Measurements from ENCODE around the gene RGL1.
A peak's percentile ranks its signal among the peaks of the same experiment; 100 is the strongest.

The RGL1 gene

DNA sequence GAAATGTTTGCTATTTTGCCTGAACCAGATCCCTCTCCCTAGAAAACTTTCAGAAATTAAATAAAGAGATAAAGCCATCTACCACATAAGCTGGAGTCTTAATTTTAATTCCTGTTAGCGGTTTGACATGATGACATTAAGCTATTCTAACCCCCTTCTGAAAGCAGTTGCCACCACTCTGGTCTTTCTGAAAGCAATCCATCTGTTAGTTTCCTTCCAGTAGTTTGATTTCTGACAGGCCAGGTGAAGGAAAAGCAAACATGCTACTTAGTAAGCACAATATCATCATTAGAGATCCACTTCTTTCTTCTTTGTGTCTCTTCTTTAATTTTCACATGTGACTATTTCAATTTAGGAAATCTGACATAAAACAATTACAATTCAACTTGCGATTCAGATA is 39.9 kb downstream of the RGL1 start:
- Histone ChIP-seq H3K27me3 (replicated peaks; ENCODE audit: insufficient read depth, low read length) (no peaks in the 10 kb centered on the region), H3K9ac (ENCODE audit: low read length) (peak overlapping the region; percentile 56), H3K79me2 (ENCODE audit: low read length) (peaks cover 20% of the 10 kb centered on the region), H3K4me2 (ENCODE audit: low read depth, low read length) (peak overlapping the region; percentile 59), H3F3A (ENCODE audit: insufficient read depth, low read length) (peaks cover 45% of the 10 kb centered on the region), H2AFZ (ENCODE audit: low read length) (no peak overlapping the region), H3K4me3 (ENCODE audit: low read length) (peak overlapping the region; percentile 29), H3K9me3 (replicated peaks; ENCODE audit: insufficient read depth, low read length) (no peaks in the 10 kb centered on the region), H4K20me1 (ENCODE audit: insufficient read depth, low read length) (no peaks in the 10 kb centered on the region), H3K27ac (ENCODE audit: low read length) (peak overlapping the region; percentile 92), H3K9me2 (replicated peaks; ENCODE audit: insufficient read depth, low read length) (no peaks in the 10 kb centered on the region), H3K4me1 (ENCODE audit: low read length) (peaks cover 44% of the 10 kb centered on the region), H3K36me3 (replicated peaks; ENCODE audit: insufficient read depth, low read length) (no peaks in the 10 kb centered on the region)
- peak; percentile 87 for DNase-seq
- TF ChIP-seq, protein P1, sequence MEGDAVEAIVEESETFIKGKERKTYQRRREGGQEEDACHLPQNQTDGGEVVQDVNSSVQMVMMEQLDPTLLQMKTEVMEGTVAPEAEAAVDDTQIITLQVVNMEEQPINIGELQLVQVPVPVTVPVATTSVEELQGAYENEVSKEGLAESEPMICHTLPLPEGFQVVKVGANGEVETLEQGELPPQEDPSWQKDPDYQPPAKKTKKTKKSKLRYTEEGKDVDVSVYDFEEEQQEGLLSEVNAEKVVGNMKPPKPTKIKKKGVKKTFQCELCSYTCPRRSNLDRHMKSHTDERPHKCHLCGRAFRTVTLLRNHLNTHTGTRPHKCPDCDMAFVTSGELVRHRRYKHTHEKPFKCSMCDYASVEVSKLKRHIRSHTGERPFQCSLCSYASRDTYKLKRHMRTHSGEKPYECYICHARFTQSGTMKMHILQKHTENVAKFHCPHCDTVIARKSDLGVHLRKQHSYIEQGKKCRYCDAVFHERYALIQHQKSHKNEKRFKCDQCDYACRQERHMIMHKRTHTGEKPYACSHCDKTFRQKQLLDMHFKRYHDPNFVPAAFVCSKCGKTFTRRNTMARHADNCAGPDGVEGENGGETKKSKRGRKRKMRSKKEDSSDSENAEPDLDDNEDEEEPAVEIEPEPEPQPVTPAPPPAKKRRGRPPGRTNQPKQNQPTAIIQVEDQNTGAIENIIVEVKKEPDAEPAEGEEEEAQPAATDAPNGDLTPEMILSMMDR (IDR thresholded peaks at IDR 0.05; ENCODE audit: low read length), result no peak
- TF ChIP-seq EZH2phosphoT487 (IDR thresholded peaks at IDR 0.05; ENCODE audit: low read length) (no peak), EZH2 (optimal IDR thresholded peaks at IDR 0.05; ENCODE audit: low read depth, low read length) (no peak)

GRCh38 chr1:183845681-183846080 is 40.8 kb downstream of the RGL1 start:
- Histone ChIP-seq H4K20me1 (ENCODE audit: insufficient read depth, low read length) (no peaks in the 10 kb centered on the region), H3K4me3 (ENCODE audit: low read length) (peak overlapping the region; percentile 29), H3F3A (ENCODE audit: insufficient read depth, low read length) (peaks cover 45% of the 10 kb centered on the region), H3K4me2 (ENCODE audit: low read depth, low read length) (peak overlapping the region; percentile 59), H3K9ac (ENCODE audit: low read length) (peak overlapping the region; percentile 56), H2AFZ (ENCODE audit: low read length) (no peak overlapping the region; the same call in 1 of the 2 replicates), H3K36me3 (replicated peaks; ENCODE audit: insufficient read depth, low read length) (no peaks in the 10 kb centered on the region), H3K79me2 (ENCODE audit: low read length) (peaks cover 13% of the 10 kb centered on the region), H3K9me3 (replicated peaks; ENCODE audit: insufficient read depth, low read length) (no peaks in the 10 kb centered on the region), H3K27me3 (replicated peaks; ENCODE audit: insufficient read depth, low read length) (no peaks in the 10 kb centered on the region), H3K4me1 (ENCODE audit: low read length) (peaks cover 44% of the 10 kb centered on the region), H3K27ac (ENCODE audit: low read length) (peak overlapping the region; percentile 92), H3K9me2 (replicated peaks; ENCODE audit: insufficient read depth, low read length) (no peaks in the 10 kb centered on the region)
- TF ChIP-seq EZH2phosphoT487 (IDR thresholded peaks at IDR 0.05; ENCODE audit: low read length), result no peak
- no peak for TF ChIP-seq EZH2 (optimal IDR thresholded peaks at IDR 0.05; ENCODE audit: low read depth, low read length)
- TF ChIP-seq, protein P1 (IDR thresholded peaks at IDR 0.05; ENCODE audit: low read length), result no peak
- no peak for DNase-seq

GRCh38 chr1:183847641-183848040 is 42.7 kb downstream of the RGL1 start:
- Histone ChIP-seq H3K9me2 (replicated peaks; ENCODE audit: insufficient read depth, low read length) (no peaks in the 10 kb centered on the region), H3K4me3 (ENCODE audit: low read length) (no peak overlapping the region), H3K79me2 (ENCODE audit: low read length) (peaks cover 15% of the 10 kb centered on the region), H3K4me1 (ENCODE audit: low read length) (peaks cover 27% of the 10 kb centered on the region), H3K9me3 (replicated peaks; ENCODE audit: insufficient read depth, low read length) (no peaks in the 10 kb centered on the region), H3K27ac (ENCODE audit: low read length) (no peak overlapping the region), H4K20me1 (ENCODE audit: insufficient read depth, low read length) (no peaks in the 10 kb centered on the region), H3F3A (ENCODE audit: insufficient read depth, low read length) (peaks cover 31% of the 10 kb centered on the region), H3K36me3 (replicated peaks; ENCODE audit: insufficient read depth, low read length) (no peaks in the 10 kb centered on the region), H3K4me2 (ENCODE audit: low read depth, low read length) (no peak overlapping the region), H2AFZ (ENCODE audit: low read length) (no peak overlapping the region), H3K27me3 (replicated peaks; ENCODE audit: insufficient read depth, low read length) (no peaks in the 10 kb centered on the region), H3K9ac (ENCODE audit: low read length) (no peak overlapping the region)
- TF ChIP-seq EZH2phosphoT487 (IDR thresholded peaks at IDR 0.05; ENCODE audit: low read length) (no peak), EZH2 (optimal IDR thresholded peaks at IDR 0.05; ENCODE audit: low read depth, low read length) (no peak)
- TF ChIP-seq, protein P1 (IDR thresholded peaks at IDR 0.05; ENCODE audit: low read length), result no peak
- no peak for DNase-seq

All from MM.1S (cell line).